ENCODE data around the gene TEKTIP1.

TEKTIP1 gene

GRCh38 chr19:3585301-3586126 lies 46.5 kb downstream of the TEKTIP1 start, which contains the start of gene GIPC3:
GIPC3 (plus strand) TSS chr19:3585478; CDS start chr19:3585598, 120 bp downstream.
- H3K4me3 ChIP-seq (ENCODE audit: low read length): no peak within 1 kb of the TSS
- no peak for TF ChIP-seq CTCF (IDR thresholded peaks at IDR 0.05; ENCODE audit: insufficient read depth, low read depth, low read length, missing control alignments)
- DNase-seq (ENCODE audit: low read depth): no peak

- no peak overlapping the region for H3K4me3 ChIP-seq (ENCODE audit: low read length)
- DNase-seq (ENCODE audit: low read depth): no peak
- peak; percentile 30 for TF ChIP-seq CTCF (IDR thresholded peaks at IDR 0.05; ENCODE audit: insufficient read depth, low read depth, low read length, missing control alignments)
Observed at GRCh38 chr19:3586127-3586626, 47.2 kb downstream of the TEKTIP1 start.

- no peak for DNase-seq (ENCODE audit: low read depth)
- TF ChIP-seq CTCF (IDR thresholded peaks at IDR 0.05; ENCODE audit: insufficient read depth, low read depth, low read length, missing control alignments): no peak
- no peak overlapping the region for H3K4me3 ChIP-seq (ENCODE audit: low read length)
Observed at GRCh38 chr19:3586707-3587346, 47.9 kb downstream of the TEKTIP1 start.

- H3K4me3 ChIP-seq (ENCODE audit: low read length): no peak overlapping the region
- no peak for TF ChIP-seq CTCF (IDR thresholded peaks at IDR 0.05; ENCODE audit: insufficient read depth, low read depth, low read length, missing control alignments)
- DNase-seq (ENCODE audit: low read depth): no peak
Observed at GRCh38 chr19:3589439-3589838, 50.5 kb downstream of the TEKTIP1 start.

GRCh38 chr19:3589949-3590348 lies 51.0 kb downstream of the TEKTIP1 start:
- DNase-seq (ENCODE audit: low read depth): no peak
- TF ChIP-seq CTCF (IDR thresholded peaks at IDR 0.05; ENCODE audit: insufficient read depth, low read depth, low read length, missing control alignments): no peak

GRCh38 chr19:3590991-3591659 lies 52.2 kb downstream of the TEKTIP1 start:
- DNase-seq (ENCODE audit: low read depth): no peak
- no peak overlapping the region for H3K4me3 ChIP-seq (ENCODE audit: low read length)
- no peak for TF ChIP-seq CTCF (IDR thresholded peaks at IDR 0.05; ENCODE audit: insufficient read depth, low read depth, low read length, missing control alignments)

More at GRCh38 chr19:3589949-3590348, 51.0 kb downstream of the TEKTIP1 start:
- no peak overlapping the region for H3K4me3 ChIP-seq (ENCODE audit: low read length)
